Activated T-helper 9 cell treated with anti-CD3 and anti-CD28 coated beads, Interleukin-2, amount 50 U/mL, for 16 hours (primary cell): ENCODE results near the gene CCDC181.
A peak's percentile ranks its signal among the peaks of the same experiment; 100 is the strongest.

Experiments
- DNase-seq: peaks from one replicate; pipeline ENCODE4 v3.0.0-alpha.2; 2020; ENCODE audit warnings: low read depth

Gene CCDC181

DNA sequence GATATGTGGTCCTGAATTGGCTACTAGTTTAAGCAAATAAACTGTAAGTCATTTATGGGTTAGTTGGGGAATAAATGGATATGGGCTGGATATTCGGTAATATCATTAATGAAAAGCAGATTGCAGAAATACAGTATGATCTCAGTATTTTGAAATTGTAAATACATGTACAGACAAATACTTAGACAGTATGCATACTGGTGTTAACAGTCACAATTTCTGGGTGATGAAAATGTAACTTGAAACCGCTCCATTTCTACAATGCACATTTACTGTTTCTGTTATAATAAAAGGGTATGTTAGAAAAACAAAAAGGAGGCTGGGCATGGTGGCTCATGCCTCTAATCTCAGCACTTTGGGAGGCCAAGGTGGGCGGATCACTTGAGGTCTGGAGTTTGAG is 31.3 kb downstream of the CCDC181 start:
- no peak for DNase-seq

DNA sequence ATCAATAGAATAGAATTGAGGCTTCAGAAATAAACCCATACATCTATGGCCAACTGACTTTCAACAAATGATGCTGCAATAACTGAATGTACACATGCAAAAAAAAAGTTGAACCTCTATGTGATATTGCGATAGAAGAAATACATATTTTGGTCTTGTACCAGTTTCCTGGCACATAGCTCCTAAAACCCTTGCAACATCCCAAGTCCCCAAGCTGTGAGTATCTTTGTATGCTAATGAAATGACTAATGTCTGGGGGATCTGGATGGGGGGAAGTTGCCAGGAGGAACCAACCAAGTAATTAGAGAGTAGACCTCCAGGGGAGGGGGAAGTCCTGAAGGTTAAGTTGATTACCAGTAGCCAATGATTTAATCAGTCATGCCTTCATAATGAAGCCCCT is 34.9 kb downstream of the CCDC181 start:
- no peak for DNase-seq

DNA sequence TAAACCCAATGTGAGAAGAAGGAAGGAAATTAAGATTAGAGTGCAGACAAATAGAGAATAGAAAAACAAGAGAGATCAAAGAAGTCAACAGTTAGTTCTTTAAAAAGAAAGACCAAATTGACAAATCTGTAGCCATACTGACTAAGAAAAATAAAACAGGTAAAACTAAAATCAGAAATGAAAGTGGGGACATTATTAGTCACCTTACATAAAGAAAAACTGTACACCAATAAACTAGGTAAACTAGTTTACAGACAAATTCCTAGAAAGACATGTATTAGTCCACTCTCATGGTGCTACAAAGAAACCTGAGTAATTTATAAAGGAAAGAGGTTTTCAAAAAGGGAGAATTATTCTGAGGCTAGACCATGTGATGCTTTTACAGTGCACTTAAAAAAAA is 37.0 kb downstream of the CCDC181 start:
- DNase-seq: no peak

DNA sequence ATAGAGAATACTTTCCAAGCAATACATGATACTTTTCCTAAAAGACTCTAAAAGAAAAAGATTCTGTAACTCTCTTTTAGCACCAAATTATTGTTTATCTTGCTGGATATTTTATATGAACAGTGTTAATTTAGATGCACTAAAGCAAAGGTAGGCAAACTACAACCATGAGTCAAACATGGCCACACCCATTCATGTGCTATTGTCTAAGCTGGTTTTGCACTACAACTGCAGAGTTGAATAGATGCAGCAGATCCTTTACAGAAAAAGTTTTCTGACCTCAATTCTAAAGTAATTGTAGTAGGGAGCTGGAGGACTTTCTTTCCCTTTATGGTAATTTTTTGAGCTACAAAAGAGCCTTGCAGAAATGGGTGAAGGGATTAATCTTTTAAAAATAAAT is 39.9 kb downstream of the CCDC181 start:
- DNase-seq: no peak

DNA sequence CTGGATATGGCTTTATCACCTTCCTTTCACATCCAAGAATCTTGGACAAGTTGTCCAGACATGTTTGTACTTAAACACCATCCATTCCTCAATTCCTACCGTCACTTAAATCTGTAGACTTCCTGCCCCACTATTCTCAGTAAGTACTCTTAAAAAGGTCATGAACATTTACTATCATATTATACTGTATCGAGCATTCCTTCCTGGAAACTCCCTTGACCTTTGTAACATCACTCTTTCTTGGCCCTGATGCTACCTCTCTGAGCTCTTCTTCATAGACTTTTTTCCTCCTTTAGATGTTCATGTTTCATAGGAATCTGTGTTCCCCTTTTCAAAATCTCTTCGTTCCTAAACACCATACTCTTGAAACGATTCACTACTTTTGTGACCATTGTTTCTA is 43.8 kb downstream of the CCDC181 start:
- DNase-seq: no peak

DNA sequence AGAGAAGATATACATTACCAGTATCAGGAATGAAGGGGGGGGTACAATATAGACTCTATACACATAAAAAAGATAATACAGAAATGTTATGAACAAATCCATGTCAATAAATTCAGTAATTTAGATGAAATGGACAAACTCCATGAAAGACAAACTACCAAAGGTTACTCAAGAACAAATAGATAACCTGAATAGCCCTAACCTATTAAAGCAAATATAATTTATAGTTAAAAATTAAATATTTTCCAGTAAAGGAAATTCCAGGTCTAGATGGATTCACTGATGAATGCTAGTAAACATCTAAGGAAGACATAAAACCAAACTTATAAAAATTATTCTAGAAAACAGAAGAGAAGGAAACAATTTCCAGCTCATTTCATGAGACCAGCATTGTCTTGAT is 46.1 kb downstream of the CCDC181 start:
- DNase-seq: no peak

DNA sequence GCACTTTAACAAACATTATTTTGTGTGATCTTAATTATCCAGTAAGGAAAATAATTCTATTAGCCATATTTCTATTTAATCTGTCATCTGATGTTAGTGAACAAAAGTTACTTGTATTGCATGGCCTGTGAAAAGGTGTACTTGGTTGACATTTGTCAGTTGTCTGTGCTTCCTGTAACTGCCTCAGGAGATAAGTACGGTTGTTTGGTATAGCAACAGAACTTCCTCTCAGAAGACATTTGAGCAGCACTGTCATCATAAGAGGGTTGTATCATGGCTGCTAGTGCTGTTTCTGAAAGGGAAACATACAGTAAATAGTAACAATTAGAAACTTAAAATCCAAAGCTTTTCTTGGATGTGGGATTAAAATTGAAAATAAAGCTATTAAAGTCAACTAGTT is 55.9 kb downstream of the CCDC181 start:
- DNase-seq: no peak

DNA sequence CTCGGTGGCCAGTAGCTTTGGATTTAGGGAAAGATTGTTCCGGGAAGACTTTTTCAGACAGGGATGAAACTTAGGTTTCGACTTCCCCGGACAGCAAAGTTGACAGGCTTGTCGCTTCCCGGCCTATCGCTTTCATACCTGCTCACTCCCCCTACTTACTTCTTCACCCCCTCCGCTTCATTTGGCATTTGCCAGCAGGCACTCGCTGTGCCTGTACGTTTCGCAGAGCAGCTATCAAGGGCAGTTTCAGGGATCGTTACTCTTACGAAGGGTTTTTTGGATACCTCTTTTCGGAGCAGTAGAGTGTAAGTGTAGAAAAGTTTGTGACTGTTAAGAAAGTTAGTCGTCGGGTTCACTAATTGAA is 58.9 kb downstream of the CCDC181 start:
- peak; percentile 6 for DNase-seq

DNA sequence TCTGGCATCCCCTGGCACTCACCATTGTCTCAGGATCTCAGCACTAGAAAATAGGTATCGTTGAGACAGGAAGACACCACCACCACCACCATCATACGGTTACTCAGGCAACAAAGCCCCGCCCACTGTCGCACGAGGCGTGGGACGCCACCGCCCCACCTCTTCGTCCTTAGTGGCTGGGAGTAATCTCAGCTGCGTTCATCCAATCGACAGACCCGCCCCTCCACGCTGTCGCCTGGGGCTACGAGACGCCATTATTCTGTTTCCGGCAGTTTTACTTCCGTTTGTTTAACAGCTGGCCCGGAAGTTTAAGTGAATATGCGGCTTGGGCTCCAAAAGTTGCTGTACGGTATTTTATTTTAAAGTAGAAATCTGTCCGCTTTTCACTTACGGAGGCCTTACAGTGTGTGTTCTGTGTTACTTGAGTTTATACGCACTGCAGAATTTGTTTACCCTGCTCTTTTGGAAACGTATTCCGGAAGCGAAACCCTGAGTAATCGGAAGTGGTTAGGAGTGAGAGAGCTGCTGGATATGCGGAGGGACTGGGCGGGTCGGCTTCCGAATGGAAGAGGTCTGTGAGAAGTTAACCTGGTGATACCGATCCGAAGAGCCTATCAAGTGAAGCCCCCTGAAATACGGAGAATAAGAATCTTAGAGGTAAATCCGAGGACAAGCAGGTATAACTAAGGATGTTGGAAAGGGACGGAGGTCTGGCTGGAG is 59.4 kb downstream of the CCDC181 start, which contains the start of the genes BLZF1 and NME7:
BLZF1 (plus strand) TSS at position 510 of the 720 bp plus-strand sequence. CDS start 1,328 bp downstream, outside the sequence.
NME7 (minus strand) TSS at position 112 of the 720 bp plus-strand sequence; CDS start at position 25, 87 bp downstream.
- DNase-seq: peak; percentile 98

DNA sequence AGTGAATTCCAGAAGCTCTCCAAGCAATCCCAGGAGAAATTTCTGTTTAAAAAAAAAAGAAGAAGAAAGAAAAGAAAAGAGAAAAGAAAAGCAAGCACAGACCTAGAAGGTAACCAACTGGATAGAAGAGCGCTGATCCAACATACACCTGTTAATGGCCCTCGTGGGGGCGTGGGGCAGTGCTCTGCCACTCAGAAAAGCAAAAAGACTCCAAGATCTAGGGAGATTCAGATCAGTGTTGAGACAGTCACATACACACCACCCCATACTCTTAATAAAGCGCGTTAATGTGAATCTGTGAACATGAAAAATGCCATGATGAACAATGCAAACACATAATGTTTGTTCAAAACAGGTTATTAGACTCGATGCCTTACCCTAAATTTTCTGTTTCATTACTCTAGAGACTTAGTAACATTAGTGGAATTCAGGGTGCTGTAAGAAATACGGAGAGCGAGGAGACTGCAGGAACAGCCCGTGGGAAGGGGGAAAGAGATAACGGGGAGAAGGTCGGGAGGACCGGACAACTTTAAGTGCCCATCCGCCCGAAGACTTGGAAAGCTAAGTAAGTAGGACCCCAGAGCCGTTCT is 60.1 kb downstream of the CCDC181 start:
- DNase-seq: no peak

DNA sequence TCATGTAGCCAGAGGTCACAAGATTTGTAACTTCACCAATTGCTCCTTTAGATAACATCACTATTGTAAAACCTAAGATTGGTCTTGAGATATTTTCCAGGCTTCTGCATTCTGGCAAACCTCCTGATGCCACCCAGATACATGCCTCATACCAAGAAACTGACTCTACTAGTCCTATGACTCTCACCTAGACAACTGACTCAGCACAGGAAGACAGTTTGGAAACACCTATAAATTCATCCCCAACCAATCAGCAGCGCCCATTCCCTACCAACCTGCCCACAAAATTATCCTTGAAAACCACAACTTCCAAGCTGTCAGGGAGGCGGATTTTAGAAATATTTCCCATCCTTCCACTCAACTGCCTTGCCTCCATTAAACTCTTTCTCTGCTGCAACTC is 62.3 kb downstream of the CCDC181 start:
- no peak for DNase-seq

DNA sequence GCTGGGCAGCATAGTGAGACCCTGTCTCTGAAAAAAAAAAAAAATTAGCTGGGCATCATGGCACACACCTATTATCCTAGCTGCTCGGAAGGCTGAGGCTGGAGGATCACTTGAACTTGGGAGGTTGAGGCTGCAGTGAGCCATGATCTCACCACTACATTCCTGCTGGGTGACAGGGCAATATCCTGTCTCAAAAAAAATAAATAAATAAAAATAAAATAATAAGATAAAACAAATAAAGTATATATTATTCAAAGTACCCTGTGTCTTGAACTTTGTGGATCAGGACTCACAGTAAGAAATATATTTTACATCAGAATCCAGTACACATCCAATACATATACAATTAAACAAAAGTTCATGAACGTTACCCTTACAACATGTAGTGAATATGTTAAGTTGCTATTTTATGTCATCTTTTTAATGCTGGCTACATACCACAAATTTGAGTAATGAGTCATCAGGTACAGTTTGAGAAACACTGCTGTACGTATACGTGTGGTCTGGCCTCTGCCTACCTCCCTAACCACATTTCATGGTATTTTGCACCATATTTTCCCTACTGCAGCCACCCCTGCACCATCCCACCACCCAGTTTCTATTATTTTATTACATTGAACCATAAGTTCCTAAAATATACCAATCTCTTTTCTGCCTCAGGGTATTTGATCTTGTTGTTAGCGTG is 64.1 kb downstream of the CCDC181 start:
- no peak for DNase-seq

DNA sequence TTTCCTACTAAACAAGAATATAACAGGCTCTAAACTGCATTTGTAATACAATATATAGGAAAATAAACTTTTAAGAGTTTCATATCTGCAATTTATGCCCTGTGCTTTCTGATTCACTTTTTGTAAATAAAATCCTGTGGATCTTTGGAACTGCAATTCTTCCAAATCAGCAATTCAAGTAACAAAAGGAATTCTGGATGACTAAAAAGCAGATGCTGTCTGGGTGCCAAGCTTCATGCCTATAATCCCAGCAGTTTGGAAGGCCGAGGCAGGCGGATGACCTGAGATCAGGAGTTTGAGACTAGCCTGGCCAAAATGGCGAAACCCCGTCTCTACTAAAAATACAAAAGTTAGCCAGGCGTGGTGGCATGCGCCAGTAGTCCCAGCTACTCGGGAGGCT is 66.0 kb downstream of the CCDC181 start:
- no peak for DNase-seq

DNA sequence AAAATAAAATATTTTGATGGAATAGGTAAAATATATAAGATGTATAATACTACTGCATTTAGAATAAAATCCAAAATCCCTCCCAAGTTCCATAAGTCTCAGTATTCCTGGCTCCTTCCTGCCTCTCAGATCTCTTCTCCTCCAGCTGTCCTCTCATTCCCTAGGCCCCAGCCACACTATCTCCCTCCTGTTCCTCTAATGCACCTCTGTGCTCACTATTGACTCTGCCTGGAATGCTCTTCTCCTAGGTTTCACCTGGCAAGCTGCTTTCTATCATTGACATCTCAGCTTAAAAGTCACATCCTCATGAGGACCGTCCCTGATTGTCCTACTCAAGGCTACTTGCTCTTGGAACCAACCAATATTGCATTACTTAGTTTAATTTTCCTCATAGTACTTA is 66.9 kb downstream of the CCDC181 start:
- DNase-seq: no peak

DNA sequence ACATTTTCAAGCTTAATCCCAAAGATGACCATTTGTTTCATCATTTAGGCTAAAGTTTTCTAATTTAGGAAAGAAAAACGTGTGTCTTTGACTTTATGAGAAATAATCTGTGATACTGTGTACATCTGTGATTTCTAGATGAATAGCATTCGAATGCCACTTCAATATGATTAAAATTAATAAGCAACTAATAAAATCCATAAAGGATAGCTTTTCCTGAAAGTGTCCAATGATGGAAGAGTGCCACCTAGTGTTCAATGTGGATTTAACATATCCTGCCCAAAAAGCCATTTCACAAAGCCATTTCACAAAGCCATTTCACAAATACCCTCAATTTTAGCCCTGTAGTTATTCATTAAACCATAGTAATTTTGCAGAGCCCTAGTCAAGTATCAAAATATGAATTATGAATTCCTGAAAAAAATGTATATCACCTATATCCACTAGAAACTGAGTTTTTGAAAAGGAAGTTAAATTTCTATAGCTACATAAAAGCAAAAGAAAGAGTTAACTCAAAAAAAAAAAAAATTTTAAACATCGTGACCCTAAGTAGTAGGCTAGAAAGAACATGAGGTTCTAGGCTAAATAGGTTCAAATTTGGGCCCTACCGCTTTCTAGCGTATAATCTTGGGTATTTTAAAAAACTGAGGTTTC is 78.8 kb downstream of the CCDC181 start:
- DNase-seq: no peak

DNA sequence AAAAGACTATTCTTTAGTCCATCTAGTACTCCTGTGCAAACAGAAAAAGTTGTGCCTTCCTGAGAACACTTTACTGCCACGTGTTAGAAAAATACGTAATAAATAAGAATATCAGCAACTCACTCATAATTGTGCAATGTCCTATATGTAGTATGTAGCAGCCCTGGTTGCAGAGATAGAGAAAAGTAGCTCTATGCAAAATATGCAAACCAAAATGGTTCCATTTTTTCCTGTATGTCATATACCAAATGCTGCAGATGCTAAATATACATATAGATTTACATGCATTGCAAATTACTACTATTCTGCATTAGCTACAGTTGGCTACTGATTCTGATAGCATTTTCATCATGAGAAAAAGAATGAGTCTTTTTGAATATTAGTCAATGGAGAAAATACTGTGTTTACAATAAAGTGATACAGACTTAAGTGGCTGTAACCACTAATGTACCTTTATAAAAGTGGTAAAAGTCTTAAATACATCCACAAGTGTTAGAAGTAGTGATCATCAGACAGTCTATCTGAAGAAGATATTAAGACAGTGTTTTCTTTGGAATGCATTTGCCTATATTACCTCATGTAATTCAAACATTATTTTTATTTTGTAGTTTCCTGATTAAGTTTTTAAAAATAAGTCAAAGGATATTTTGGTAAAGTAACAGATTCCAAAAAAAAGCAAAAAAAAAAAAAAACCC is 79.4 kb downstream of the CCDC181 start:
- DNase-seq: no peak

DNA sequence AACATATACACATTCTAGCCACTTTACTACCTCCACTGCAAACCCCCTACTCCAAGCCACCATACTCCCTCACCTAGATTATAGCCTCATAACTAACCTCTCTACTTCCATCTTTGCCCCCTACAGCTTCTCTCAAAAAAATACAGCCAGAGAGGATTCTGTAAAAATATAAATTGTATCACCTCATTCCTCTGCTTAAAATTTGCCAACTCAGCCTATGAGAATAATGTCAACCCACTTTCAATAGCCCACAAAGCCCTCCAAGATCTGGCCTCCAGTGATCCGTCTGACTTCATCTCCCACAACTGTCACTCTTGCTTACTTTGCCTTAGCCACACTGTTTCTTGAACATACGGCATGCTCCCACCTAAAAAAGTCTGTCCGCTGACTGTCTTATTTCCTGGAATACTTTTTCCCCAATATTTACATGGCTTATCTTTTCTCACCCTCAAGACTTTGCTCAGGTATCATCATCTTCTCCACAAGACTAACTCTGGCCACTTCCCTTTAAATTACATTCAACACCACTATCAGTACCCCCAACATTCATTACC is 81.2 kb downstream of the CCDC181 start:
- no peak for DNase-seq

DNA sequence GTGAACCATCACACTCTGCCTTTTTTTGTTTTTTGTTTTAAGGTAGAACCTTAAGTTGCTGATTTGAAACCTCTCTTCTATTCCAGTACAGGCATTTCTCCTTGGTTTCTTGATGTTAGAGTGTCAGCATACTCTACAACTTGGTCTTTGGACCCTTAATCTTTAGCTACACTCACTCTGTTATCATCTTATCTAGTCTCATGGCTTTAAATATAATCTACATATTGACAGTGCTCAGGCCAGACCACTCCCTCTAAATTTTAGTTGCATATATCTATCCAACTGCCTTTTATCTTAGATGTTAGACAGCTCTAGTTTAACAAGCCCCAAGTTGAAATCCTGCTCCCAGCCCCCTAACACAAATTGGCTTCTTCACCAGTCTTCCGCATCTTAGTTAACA is 81.8 kb downstream of the CCDC181 start:
- DNase-seq: no peak
